Cardiac muscle cell (in vitro differentiated cells and primary cell): ENCODE results near the gene UNC79. TPM values are rescaled to one million over a fixed set of nuclear protein-coding genes. Genes with fewer than 3 reads are reported as not detected.
A peak's percentile ranks its signal among the peaks of the same experiment; 100 is the strongest.

ENCODE experiments used
- DNase-seq, 2 donors: peaks; one replicate each; pipeline versions ENCODE4 v3.0.0 to v3.0.0-alpha.2; 2010 to 2017; ENCODE audit warnings: low read depth in 1 of 2, low spot score in 1 of 2
- H3K27ac ChIP-seq: fragments of 200-600 bp; sonication (generic); 2 replicates; pipeline ENCODE4 v1.5.1; 2016
- H3K27me3 ChIP-seq: fragments of 200-600 bp; sonication (generic); 2 replicates; pipeline ENCODE4 v1.6.0; 2016; ENCODE audit warnings: control low read depth
- H3K36me3 ChIP-seq: fragments of 200-600 bp; sonication (generic); 2 replicates; pipeline ENCODE4 v1.5.1; 2016; ENCODE audit warnings: control low read depth
- H3K4me1 ChIP-seq: fragments of 200-600 bp; sonication (generic); 2 replicates; pipeline ENCODE4 v1.8.1; 2017; ENCODE audit warnings: low read depth, mild to moderate bottlenecking, mixed run types
- H3K4me3 ChIP-seq: fragments of 200-600 bp; sonication (generic); 2 replicates; pipeline ENCODE4 v1.5.1; 2016; ENCODE audit warnings: mild to moderate bottlenecking
- H3K9me3 ChIP-seq: fragments of 200-600 bp; sonication (generic); 2 replicates; pipeline ENCODE4 v1.5.1; 2017; ENCODE audit warnings: low read depth, mild to moderate bottlenecking, control low read depth
- CTCF ChIP-seq: IDR thresholded peaks from 2 replicates; pipeline ENCODE4 v1.5.1; 2012; ENCODE audit warnings: low read depth, mild to moderate bottlenecking, low read length
- polyA plus RNA-seq: library from polyadenylated mRNA; unstranded; fragments of >200 nt; fragmentation: Nextera tagmentation; extraction: Ambion mirVana; gene quantifications from 2 replicates; pipeline ENCODE4 v1.2.1, GENCODE V29; 2016
- total RNA-seq: library from RNA; depleted of rRNA; stranded (reverse); fragments of >200 nt; gene quantifications from 2 replicates; pipeline ENCODE4 v1.2.3, GENCODE V29; 2016

The UNC79 gene
- total and polyA plus RNA-seq, 2 experiments from 2014 or later = 1.5 to 6.5 TPM

GRCh38 chr14:93582516-93582915, 151.8 kb downstream of the UNC79 start:
- Histone ChIP-seq H3K27me3 (no peaks in the 10 kb centered on the region), H3K4me3 (no peak overlapping the region), H3K4me1 (peaks cover 10% of the 10 kb centered on the region), H3K36me3 (no peaks in the 10 kb centered on the region), H3K9me3 (no peaks in the 10 kb centered on the region), H3K27ac (peak overlapping the region; percentile 71)
- peak in 1 of 2 donors; percentile 65 for DNase-seq
- no peak for TF ChIP-seq CTCF

DNA sequence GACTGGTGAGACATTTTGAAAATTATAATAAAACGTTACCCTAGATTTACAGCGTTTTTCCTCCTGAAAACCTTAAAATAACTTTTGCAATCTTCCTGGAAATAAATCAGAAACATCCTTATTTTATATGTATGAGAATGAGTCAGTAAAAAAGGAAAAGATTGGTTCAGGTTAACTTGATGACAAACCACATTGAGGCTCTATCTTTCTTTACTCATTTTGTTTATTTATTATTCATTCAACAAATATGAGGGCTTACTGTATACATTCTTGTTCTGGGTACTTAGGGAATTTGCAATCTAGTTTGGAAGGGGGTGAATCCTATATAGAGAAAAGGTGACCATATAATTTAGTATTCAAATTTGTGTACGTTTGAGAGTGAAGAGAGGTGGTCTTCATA, 156.6 kb downstream of the UNC79 start:
- no peak for DNase-seq
- no peak overlapping the region for H3K27ac ChIP-seq
- H3K36me3 ChIP-seq = no peaks in the 10 kb centered on the region
- peaks cover 12% of the 10 kb centered on the region for H3K4me1 ChIP-seq
- no peak for TF ChIP-seq CTCF
- H3K4me3 ChIP-seq = no peak overlapping the region
- H3K9me3 ChIP-seq = no peaks in the 10 kb centered on the region
- no peaks in the 10 kb centered on the region for H3K27me3 ChIP-seq

- TF ChIP-seq CTCF = no peak
- Histone ChIP-seq H3K9me3 (no peaks in the 10 kb centered on the region), H3K4me1 (peaks cover 16% of the 10 kb centered on the region), H3K27me3 (no peaks in the 10 kb centered on the region), H3K36me3 (no peaks in the 10 kb centered on the region), H3K27ac (no peak overlapping the region), H3K4me3 (no peak overlapping the region)
- no peak for DNase-seq
Measured at GRCh38 chr14:93591506-93591905, 160.8 kb downstream of the UNC79 start.

DNA sequence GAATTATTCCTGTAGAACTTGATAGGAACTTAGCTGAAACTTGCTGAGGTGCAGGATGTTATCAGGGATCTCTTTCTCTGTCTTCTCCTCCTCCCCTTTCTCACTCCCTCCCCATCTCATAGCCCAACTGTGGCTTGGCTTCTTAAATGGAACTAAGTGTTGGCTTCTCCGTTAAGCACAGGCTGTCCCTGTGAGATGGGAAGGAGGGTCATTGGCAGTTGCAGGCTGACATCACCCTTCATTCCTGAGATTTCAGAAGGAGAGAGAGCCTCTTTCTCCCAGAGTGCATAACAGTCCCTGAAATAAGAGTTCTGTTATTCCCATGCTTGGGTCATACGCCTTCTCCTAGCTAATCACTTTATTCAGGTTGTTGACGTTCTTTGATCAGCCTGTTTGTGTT, 162.0 kb downstream of the UNC79 start:
- H3K27ac ChIP-seq = peak overlapping the region; percentile 34
- H3K4me1 ChIP-seq = peaks cover 16% of the 10 kb centered on the region
- DNase-seq = peak in 1 of 2 donors; percentile 45
- H3K9me3 ChIP-seq = no peaks in the 10 kb centered on the region
- no peaks in the 10 kb centered on the region for H3K27me3 ChIP-seq
- no peaks in the 10 kb centered on the region for H3K36me3 ChIP-seq
- H3K4me3 ChIP-seq = no peak overlapping the region
- no peak for TF ChIP-seq CTCF

DNA sequence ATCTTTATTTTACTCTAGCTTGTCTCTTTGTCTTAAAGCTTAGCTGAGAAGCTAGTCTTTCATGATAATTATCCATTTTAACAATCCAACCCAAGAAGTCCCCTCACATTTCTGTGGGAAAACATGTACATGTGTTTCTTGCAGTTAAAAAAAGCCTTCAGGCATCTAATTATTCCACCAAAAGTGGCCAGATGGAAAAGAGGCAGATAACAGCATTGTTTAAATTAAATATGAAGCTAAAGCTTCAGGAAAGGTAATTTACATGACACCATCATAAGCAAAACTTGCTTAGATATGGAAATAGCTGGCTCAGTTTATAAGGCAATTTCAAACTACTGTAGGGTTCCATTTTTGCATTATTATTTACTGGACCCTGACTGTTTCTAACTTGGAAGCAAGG, 175.4 kb downstream of the UNC79 start:
- no peak overlapping the region for H3K4me3 ChIP-seq
- no peaks in the 10 kb centered on the region for H3K36me3 ChIP-seq

More for the DNA sequence above, 175.4 kb downstream of the UNC79 start:
- DNase-seq = no peak
- Histone ChIP-seq H3K9me3 (no peaks in the 10 kb centered on the region), H3K27ac (no peak overlapping the region), H3K27me3 (no peaks in the 10 kb centered on the region), H3K4me1 (peaks cover 2% of the 10 kb centered on the region)
- TF ChIP-seq CTCF = no peak
